Suprapubic skin (tissue), 4 donors: Measurements from ENCODE around the gene AACS. TPM values are rescaled to one million over a fixed set of nuclear protein-coding genes. Genes with fewer than 3 reads are reported as not detected.

Experiments
- DNase-seq, 2 donors: peaks; one replicate each; pipeline ENCODE4 v3.0.0-alpha.2; 2019; ENCODE audit warnings: low spot score in 2 of 2
- H3K27ac ChIP-seq: fragments of 200-600 bp; sonication (generic); one replicate; pipeline ENCODE4 v1.5.1; 2019
- H3K27me3 ChIP-seq: fragments of 200-600 bp; sonication (generic); one replicate; pipeline ENCODE4 v1.5.1; 2019
- H3K36me3 ChIP-seq: fragments of 200-600 bp; sonication (generic); one replicate; pipeline ENCODE4 v1.5.1; 2019
- H3K4me1 ChIP-seq: fragments of 200-600 bp; sonication (generic); one replicate; pipeline ENCODE4 v1.5.1; 2019
- H3K4me3 ChIP-seq: fragments of 200-600 bp; sonication (generic); one replicate; pipeline ENCODE4 v1.5.1; 2019; ENCODE audit warnings: mild to moderate bottlenecking
- H3K9me3 ChIP-seq: fragments of 200-600 bp; sonication (generic); one replicate; pipeline ENCODE4 v1.5.1; 2019
- EP300 ChIP-seq: sonication (generic); formaldehyde crosslinking; IDR thresholded peaks from one replicate; pipeline ENCODE4 v1.6.1; 2017; ENCODE audit warnings: antibody characterized with exemption
- POLR2A ChIP-seq, 2 donors: fragments of 450-650 bp; IDR thresholded peaks; one replicate each; pipeline ENCODE4 v1.6.1; 2017; ENCODE audit warnings: antibody characterized with exemption in 2 of 2, mild to moderate bottlenecking in 2 of 2, moderate library complexity in 2 of 2
- POLR2AphosphoS5 ChIP-seq, 3 donors: sonication (generic); formaldehyde crosslinking; IDR thresholded peaks; one replicate each; pipeline ENCODE4 v1.6.1; 2017; ENCODE audit warnings: antibody characterized with exemption in 3 of 3
- WGBS: methylation state at CpG from one replicate; pipeline ENCODE4 v1.1.5; 2018; 5-methylcytosine and 5-hydroxymethylcytosine counted together
- total RNA-seq, 4 donors: library from RNA; depleted of rRNA; stranded (reverse); fragments of >200 nt; gene quantifications; one replicate each; pipeline ENCODE4 v1.1.0, GENCODE V29; 2016
- TF ChIP-seq, protein P1 (sequence below), 2 donors: fragments of 200-600 bp in 1 of 2; fragments of 450-650 bp in 1 of 2; sonication (generic) in 1 of 2; IDR thresholded peaks; one replicate each; pipeline ENCODE4 v1.5.1; 2016 to 2019; ENCODE audit warnings: antibody characterized with exemption in 2 of 2, mild to moderate bottlenecking in 1 of 2, moderate library complexity in 1 of 2

Gene AACS
- total RNA-seq, 4 donors from 2014 or later: 69.0 to 103 (median 77.0) TPM

- no peak overlapping the region for H3K27ac ChIP-seq
- TF ChIP-seq POLR2AphosphoS5 (IDR thresholded peaks at IDR 0.05) (no peak), EP300 (no peak), POLR2A (IDR thresholded peaks at IDR 0.05) (no peak)
- TF ChIP-seq, protein P1, sequence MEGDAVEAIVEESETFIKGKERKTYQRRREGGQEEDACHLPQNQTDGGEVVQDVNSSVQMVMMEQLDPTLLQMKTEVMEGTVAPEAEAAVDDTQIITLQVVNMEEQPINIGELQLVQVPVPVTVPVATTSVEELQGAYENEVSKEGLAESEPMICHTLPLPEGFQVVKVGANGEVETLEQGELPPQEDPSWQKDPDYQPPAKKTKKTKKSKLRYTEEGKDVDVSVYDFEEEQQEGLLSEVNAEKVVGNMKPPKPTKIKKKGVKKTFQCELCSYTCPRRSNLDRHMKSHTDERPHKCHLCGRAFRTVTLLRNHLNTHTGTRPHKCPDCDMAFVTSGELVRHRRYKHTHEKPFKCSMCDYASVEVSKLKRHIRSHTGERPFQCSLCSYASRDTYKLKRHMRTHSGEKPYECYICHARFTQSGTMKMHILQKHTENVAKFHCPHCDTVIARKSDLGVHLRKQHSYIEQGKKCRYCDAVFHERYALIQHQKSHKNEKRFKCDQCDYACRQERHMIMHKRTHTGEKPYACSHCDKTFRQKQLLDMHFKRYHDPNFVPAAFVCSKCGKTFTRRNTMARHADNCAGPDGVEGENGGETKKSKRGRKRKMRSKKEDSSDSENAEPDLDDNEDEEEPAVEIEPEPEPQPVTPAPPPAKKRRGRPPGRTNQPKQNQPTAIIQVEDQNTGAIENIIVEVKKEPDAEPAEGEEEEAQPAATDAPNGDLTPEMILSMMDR (IDR thresholded peaks at IDR 0.05): no peak
- H3K9me3 ChIP-seq: no peaks in the 10 kb centered on the region
- DNase-seq: no peak
- no peaks in the 10 kb centered on the region for H3K27me3 ChIP-seq
- H3K4me1 ChIP-seq: peaks cover 13% of the 10 kb centered on the region
- H3K36me3 ChIP-seq: peaks cover 10% of the 10 kb centered on the region
- 17% methylated on average over 8 of the region's 9 CpGs for WGBS
- H3K4me3 ChIP-seq: no peak overlapping the region
These were observed 78.3 kb downstream of the AACS start for GRCh38 chr12:125143491-125143890.

- no peak overlapping the region for H3K27ac ChIP-seq
- no peaks in the 10 kb centered on the region for H3K27me3 ChIP-seq
- DNase-seq: no peak
- peaks cover 13% of the 10 kb centered on the region for H3K4me1 ChIP-seq
- H3K4me3 ChIP-seq: no peak overlapping the region
- no peaks in the 10 kb centered on the region for H3K36me3 ChIP-seq
- TF ChIP-seq POLR2A (IDR thresholded peaks at IDR 0.05) (no peak), POLR2AphosphoS5 (IDR thresholded peaks at IDR 0.05) (no peak), EP300 (no peak)
- TF ChIP-seq, protein P1 (IDR thresholded peaks at IDR 0.05): no peak
- WGBS: 93% methylated on average over 10 of the region's 12 CpGs
- no peaks in the 10 kb centered on the region for H3K9me3 ChIP-seq
These were observed 80.0 kb downstream of the AACS start for GRCh38 chr12:125145196-125145595.

- no peak overlapping the region for H3K27ac ChIP-seq
These were observed 83.1 kb downstream of the AACS start for GRCh38 chr12:125148316-125148715.

GRCh38 chr12:125149160-125150108, 84.2 kb downstream of the AACS start:
- no peaks in the 10 kb centered on the region for H3K9me3 ChIP-seq
- DNase-seq: no peak
- H3K4me1 ChIP-seq: peaks cover 4% of the 10 kb centered on the region
- WGBS: 70% methylated on average over 11 of the region's 11 CpGs
- H3K36me3 ChIP-seq: no peaks in the 10 kb centered on the region
- H3K27me3 ChIP-seq: no peaks in the 10 kb centered on the region
- no peak overlapping the region for H3K4me3 ChIP-seq
- TF ChIP-seq, protein P1 (IDR thresholded peaks at IDR 0.05): no peak
- TF ChIP-seq POLR2AphosphoS5 (IDR thresholded peaks at IDR 0.05) (no peak), POLR2A (IDR thresholded peaks at IDR 0.05) (no peak)
- H3K27ac ChIP-seq: no peak overlapping the region

More at GRCh38 chr12:125148316-125148715, 83.1 kb downstream of the AACS start:
- H3K27me3 ChIP-seq: no peaks in the 10 kb centered on the region
- no peaks in the 10 kb centered on the region for H3K36me3 ChIP-seq
- TF ChIP-seq POLR2A (IDR thresholded peaks at IDR 0.05) (no peak), EP300 (no peak), POLR2AphosphoS5 (IDR thresholded peaks at IDR 0.05) (no peak)
- TF ChIP-seq, protein P1 (IDR thresholded peaks at IDR 0.05): no peak
- no peaks in the 10 kb centered on the region for H3K9me3 ChIP-seq
- no peak for DNase-seq
- H3K4me1 ChIP-seq: peaks cover 10% of the 10 kb centered on the region
- H3K4me3 ChIP-seq: no peak overlapping the region
- 64% methylated on average over 6 of the region's 6 CpGs for WGBS

- Histone ChIP-seq H3K36me3 (no peaks in the 10 kb centered on the region), H3K4me3 (no peak overlapping the region), H3K9me3 (no peaks in the 10 kb centered on the region), H3K27me3 (no peaks in the 10 kb centered on the region), H3K27ac (no peak overlapping the region), H3K4me1 (peaks cover 4% of the 10 kb centered on the region)
- no peak for TF ChIP-seq POLR2A (IDR thresholded peaks at IDR 0.05)
- TF ChIP-seq, protein P1 (IDR thresholded peaks at IDR 0.05): no peak
- TF ChIP-seq EP300: no peak
- no peak for TF ChIP-seq POLR2AphosphoS5 (IDR thresholded peaks at IDR 0.05)
- DNase-seq: no peak
- WGBS: 93% methylated on average over 9 of the region's 9 CpGs
These were observed 86.0 kb downstream of the AACS start for GRCh38 chr12:125151284-125151683.
